Measurements from ENCODE around the gene NRP1.

DNA sequence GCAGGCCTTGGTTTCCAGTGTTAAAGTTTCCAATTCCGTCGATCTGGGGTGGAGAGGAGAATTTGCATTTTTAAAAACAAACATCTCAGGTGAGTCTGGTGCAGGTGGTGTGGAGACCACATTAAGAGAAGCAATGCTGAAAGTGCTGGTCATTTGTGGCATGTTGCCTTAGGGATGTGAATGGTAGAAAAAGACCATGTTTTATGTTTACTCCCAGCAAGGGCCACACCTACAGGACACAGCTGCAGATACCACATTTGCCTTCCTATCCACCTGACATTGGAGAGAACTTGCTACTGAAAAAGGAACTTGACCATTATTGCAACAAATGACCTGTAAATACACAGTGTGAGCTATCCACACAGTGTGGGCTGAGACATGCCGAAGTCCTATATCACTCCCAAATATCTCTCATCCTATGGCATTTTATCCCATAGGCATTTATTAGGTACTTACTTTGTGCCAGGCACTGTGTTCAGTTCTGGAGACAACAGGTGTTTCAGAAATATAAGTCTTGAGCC, 183.1 kb downstream of the NRP1 start:
- TF ChIP-seq, protein P1, sequence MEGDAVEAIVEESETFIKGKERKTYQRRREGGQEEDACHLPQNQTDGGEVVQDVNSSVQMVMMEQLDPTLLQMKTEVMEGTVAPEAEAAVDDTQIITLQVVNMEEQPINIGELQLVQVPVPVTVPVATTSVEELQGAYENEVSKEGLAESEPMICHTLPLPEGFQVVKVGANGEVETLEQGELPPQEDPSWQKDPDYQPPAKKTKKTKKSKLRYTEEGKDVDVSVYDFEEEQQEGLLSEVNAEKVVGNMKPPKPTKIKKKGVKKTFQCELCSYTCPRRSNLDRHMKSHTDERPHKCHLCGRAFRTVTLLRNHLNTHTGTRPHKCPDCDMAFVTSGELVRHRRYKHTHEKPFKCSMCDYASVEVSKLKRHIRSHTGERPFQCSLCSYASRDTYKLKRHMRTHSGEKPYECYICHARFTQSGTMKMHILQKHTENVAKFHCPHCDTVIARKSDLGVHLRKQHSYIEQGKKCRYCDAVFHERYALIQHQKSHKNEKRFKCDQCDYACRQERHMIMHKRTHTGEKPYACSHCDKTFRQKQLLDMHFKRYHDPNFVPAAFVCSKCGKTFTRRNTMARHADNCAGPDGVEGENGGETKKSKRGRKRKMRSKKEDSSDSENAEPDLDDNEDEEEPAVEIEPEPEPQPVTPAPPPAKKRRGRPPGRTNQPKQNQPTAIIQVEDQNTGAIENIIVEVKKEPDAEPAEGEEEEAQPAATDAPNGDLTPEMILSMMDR (IDR thresholded peaks at IDR 0.05) = no peak
- TF ChIP-seq, protein P2, sequence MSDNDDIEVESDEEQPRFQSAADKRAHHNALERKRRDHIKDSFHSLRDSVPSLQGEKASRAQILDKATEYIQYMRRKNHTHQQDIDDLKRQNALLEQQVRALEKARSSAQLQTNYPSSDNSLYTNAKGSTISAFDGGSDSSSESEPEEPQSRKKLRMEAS (CRISPR knock-in tag; IDR thresholded peaks at IDR 0.05) = no peak
- TF ChIP-seq MYBL2 (CRISPR knock-in tag; IDR thresholded peaks at IDR 0.05) (no peak), ELF4 (CRISPR knock-in tag; IDR thresholded peaks at IDR 0.05; ENCODE audit: low read depth) (no peak), PRRX2 (CRISPR knock-in tag; IDR thresholded peaks at IDR 0.05) (no peak), RELA (CRISPR knock-in tag; IDR thresholded peaks at IDR 0.05; ENCODE audit: borderline replicate concordance) (no peak), GABPB1 (CRISPR knock-in tag; IDR thresholded peaks at IDR 0.05) (no peak), ZBTB21 (CRISPR knock-in tag; IDR thresholded peaks at IDR 0.05; ENCODE audit: borderline replicate concordance) (no peak), ETV6 (CRISPR knock-in tag; IDR thresholded peaks at IDR 0.05) (no peak)
- TF ChIP-seq, protein P3, sequence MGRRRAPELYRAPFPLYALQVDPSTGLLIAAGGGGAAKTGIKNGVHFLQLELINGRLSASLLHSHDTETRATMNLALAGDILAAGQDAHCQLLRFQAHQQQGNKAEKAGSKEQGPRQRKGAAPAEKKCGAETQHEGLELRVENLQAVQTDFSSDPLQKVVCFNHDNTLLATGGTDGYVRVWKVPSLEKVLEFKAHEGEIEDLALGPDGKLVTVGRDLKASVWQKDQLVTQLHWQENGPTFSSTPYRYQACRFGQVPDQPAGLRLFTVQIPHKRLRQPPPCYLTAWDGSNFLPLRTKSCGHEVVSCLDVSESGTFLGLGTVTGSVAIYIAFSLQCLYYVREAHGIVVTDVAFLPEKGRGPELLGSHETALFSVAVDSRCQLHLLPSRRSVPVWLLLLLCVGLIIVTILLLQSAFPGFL (CRISPR knock-in tag; IDR thresholded peaks at IDR 0.05; ENCODE audit: borderline replicate concordance) = no peak
- TF ChIP-seq, protein P4, sequence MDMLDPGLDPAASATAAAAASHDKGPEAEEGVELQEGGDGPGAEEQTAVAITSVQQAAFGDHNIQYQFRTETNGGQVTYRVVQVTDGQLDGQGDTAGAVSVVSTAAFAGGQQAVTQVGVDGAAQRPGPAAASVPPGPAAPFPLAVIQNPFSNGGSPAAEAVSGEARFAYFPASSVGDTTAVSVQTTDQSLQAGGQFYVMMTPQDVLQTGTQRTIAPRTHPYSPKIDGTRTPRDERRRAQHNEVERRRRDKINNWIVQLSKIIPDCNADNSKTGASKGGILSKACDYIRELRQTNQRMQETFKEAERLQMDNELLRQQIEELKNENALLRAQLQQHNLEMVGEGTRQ (CRISPR knock-in tag; IDR thresholded peaks at IDR 0.05) = no peak
- TF ChIP-seq, protein P5, sequence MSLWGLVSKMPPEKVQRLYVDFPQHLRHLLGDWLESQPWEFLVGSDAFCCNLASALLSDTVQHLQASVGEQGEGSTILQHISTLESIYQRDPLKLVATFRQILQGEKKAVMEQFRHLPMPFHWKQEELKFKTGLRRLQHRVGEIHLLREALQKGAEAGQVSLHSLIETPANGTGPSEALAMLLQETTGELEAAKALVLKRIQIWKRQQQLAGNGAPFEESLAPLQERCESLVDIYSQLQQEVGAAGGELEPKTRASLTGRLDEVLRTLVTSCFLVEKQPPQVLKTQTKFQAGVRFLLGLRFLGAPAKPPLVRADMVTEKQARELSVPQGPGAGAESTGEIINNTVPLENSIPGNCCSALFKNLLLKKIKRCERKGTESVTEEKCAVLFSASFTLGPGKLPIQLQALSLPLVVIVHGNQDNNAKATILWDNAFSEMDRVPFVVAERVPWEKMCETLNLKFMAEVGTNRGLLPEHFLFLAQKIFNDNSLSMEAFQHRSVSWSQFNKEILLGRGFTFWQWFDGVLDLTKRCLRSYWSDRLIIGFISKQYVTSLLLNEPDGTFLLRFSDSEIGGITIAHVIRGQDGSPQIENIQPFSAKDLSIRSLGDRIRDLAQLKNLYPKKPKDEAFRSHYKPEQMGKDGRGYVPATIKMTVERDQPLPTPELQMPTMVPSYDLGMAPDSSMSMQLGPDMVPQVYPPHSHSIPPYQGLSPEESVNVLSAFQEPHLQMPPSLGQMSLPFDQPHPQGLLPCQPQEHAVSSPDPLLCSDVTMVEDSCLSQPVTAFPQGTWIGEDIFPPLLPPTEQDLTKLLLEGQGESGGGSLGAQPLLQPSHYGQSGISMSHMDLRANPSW (CRISPR knock-in tag; conservative IDR thresholded peaks at IDR 0.05; ENCODE audit: low read depth) = no peak

All from WTC11 (cell line).